Stimulated activated naive B cell treated with anti-CD40 and anti-IgM and Interleukin-4, amounts not matched to agents 10 μg/mL and 1 μg/mL and 100 μg/mL, for 72 hours (primary cell): ENCODE data around the gene RCAN3.
"Not testable (repeated sequence)": the region's sequence is repeated elsewhere in the genome, so short reads cannot be mapped to it uniquely, and the experiment has no call there.

ENCODE experiments used
- ATAC-seq, 2 donors: fragments of 150-1000 bp; cut with Tn5 transposase; replicated peaks; 2 replicates each; pipeline ENCODE4 v1.10.0; 2021; ENCODE audit warnings: moderate library complexity in 1 of 2
- DNase-seq: peaks from one replicate; pipeline ENCODE4 v3.0.0; 2021
- H3K27ac Mint-ChIP-seq: one replicate; pipeline ENCODE4 v1.8.0; 2022; ENCODE audit warnings: mild to moderate bottlenecking, mixed read lengths
- H3K27me3 Mint-ChIP-seq, 2 donors: one replicate each; pipeline ENCODE4 v1.8.0; 2022; ENCODE audit warnings: mixed read lengths in 2 of 2
- H3K36me3 Mint-ChIP-seq, 2 donors: one replicate each; pipeline ENCODE4 v1.8.0; 2022; ENCODE audit warnings: mixed read lengths in 2 of 2, mild to moderate bottlenecking in 1 of 2
- H3K4me1 Mint-ChIP-seq, 2 donors: one replicate each; pipeline ENCODE4 v1.8.0; 2022; ENCODE audit warnings: mixed read lengths in 2 of 2, mild to moderate bottlenecking in 1 of 2
- H3K4me3 Mint-ChIP-seq, 2 donors: one replicate each; pipeline ENCODE4 v1.8.0; 2022; ENCODE audit warnings: mild to moderate bottlenecking in 2 of 2, mixed read lengths in 2 of 2, moderate library complexity in 1 of 2
- H3K9me3 Mint-ChIP-seq, 2 donors: one replicate each; pipeline ENCODE4 v1.8.0; 2022; ENCODE audit warnings: mixed read lengths in 2 of 2, mild to moderate bottlenecking in 1 of 2

Gene RCAN3

DNA sequence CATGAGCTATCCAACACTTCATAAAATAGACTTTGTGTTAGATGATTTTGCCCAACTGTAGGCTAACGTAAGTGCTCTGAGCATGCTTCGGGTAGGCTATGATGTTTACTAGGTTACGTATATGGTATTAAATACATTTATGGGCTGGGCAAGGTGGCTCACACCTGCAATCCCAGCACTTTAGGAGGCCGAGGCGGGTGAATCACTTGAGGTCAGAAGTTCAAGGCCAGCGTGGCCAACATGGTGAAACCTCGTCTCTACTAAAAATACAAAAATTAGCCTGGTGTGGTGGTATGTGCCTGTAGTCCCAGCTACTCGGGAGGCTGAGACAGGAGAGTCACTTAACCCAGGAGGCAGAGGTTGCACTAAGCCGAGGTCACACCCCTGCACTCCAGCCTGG lies 9.7 kb upstream of the RCAN3 start:
- not testable (repeated sequence) for ATAC-seq, H3K27me3 Mint-ChIP-seq
- peaks cover 2 to 11% of the 10 kb centered on the region in 2 donors for H3K4me1 Mint-ChIP-seq

GRCh38 chr1:24493785-24494184 lies 8.9 kb upstream of the RCAN3 start:
- DNase-seq (no peak), ATAC-seq (no peak)
- Mint-ChIP-seq H3K27me3 (no peaks in the 10 kb centered on the region), H3K4me3 (no peak overlapping the region), H3K27ac (no peak overlapping the region), H3K4me1 (peaks cover 0 to 4% of the 10 kb centered on the region in 2 donors), H3K36me3 (peaks cover 0 to 2% of the 10 kb centered on the region in 2 donors), H3K9me3 (no peaks in the 10 kb centered on the region)

More for the DNA sequence above, 9.7 kb upstream of the RCAN3 start:
- not testable (repeated sequence) for H3K36me3 Mint-ChIP-seq, DNase-seq, H3K4me3 Mint-ChIP-seq, H3K27ac Mint-ChIP-seq, H3K9me3 Mint-ChIP-seq

- DNase-seq (no peak), ATAC-seq (no peak)
- H3K27me3 Mint-ChIP-seq = no peaks in the 10 kb centered on the region
- peaks cover 12 to 23% of the 10 kb centered on the region in 2 donors for H3K4me1 Mint-ChIP-seq
- H3K27ac Mint-ChIP-seq = no peak overlapping the region
- no peaks in the 10 kb centered on the region for H3K9me3 Mint-ChIP-seq
- H3K4me3 Mint-ChIP-seq = no peak overlapping the region
- no peaks in the 10 kb centered on the region for H3K36me3 Mint-ChIP-seq
These were observed 4.0 kb upstream of the RCAN3 start for GRCh38 chr1:24498589-24498988.

GRCh38 chr1:24500448-24501048 lies 2.1 kb upstream of the RCAN3 start:
- Mint-ChIP-seq H3K4me1 (peaks cover 18 to 38% of the 10 kb centered on the region in 2 donors), H3K36me3 (no peaks in the 10 kb centered on the region), H3K4me3 (no peak overlapping the region), H3K27ac (no peak overlapping the region), H3K27me3 (no peaks in the 10 kb centered on the region), H3K9me3 (no peaks in the 10 kb centered on the region)
- no peak for DNase-seq
- no peak for ATAC-seq

- no peaks in the 10 kb centered on the region for H3K9me3 Mint-ChIP-seq
- H3K4me1 Mint-ChIP-seq = peaks cover 21 to 46% of the 10 kb centered on the region in 2 donors
- DNase-seq = no peak
- H3K4me3 Mint-ChIP-seq = peak overlapping the region; percentile 83 to 87
- peak in 1 of 2 donors; percentile 14 for ATAC-seq
- peak overlapping the region; percentile 75 for H3K27ac Mint-ChIP-seq
- H3K27me3 Mint-ChIP-seq = no peaks in the 10 kb centered on the region
- H3K36me3 Mint-ChIP-seq = no peaks in the 10 kb centered on the region
These were observed 1.1 kb upstream of the RCAN3 start for GRCh38 chr1:24501371-24502064.

DNA sequence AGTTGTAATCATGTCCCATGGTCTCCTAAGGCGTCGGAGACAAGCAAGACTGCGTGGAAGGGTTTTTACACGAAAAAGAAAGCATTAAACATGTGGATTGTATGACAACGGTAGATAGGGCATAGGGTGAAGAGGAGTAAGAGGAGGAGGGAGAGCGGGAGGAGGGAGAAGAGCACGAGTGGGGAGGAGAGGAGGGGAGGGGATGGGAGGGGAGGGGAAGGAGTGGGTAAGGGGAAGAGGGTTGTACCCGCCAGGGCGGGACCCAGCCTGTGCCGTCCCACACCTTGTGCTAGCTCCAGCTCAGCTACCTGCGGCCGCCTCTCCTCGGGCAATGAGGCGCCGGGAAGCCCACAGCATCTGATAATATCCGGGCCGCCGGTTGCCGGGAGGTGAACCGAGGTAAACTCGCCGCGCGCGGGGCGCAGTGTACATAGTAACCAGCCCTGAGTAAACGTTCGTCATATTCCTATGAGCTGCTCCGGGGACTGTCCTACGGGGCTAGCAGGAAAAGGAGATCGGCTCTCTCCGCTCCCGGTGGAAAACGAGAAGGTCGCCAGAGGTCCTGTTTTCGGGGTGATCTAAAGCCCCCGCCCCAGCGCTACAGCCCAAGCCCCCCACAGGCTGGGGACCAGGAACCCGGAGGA lies 449 bp upstream of the RCAN3 start:
- no peaks in the 10 kb centered on the region for H3K27me3 Mint-ChIP-seq
- H3K27ac Mint-ChIP-seq = peak overlapping the region; percentile 75
- no peaks in the 10 kb centered on the region for H3K9me3 Mint-ChIP-seq
- ATAC-seq (peak; percentile 67 to 68), DNase-seq (peak; percentile 53)
- H3K4me1 Mint-ChIP-seq = peaks cover 23 to 52% of the 10 kb centered on the region in 2 donors
- H3K4me3 Mint-ChIP-seq = peak overlapping the region; percentile 83 to 87
- no peaks in the 10 kb centered on the region for H3K36me3 Mint-ChIP-seq

DNA sequence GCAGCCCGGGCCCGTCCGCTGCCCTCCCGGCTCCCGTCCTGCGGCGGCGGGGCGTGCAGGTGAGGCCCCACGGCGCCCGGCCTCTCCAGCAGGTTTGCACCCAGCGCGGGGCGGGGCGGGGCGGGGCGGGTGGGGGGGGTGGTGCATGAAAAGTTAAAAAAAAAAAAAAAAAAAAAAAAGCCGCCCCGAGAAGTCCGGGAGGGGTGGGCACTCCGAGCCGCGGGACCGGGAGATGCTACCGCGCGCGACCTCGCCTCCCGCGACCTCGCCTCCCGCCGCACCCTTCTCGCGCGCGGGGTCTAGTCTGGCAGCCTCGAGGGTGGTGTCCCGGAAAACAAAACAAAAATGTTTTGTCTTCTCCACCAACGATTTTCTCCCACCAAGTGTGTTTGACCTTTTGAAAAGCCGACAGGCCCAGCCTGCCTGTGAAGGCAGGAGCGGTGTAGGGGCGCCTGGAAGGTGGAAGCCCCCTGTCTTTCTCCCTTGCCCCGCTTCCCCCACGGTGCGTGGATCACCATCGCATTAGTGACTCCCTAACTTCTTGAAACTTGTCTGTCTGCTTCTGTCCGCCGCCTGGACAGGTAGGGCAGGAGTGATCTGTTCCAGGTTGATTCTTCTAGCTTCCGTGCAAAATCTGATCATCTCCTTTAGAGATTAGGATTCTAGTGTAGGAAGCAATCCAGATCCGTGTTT lies 569 bp downstream of the RCAN3 start:
- peak overlapping the region; percentile 87 to 95 for H3K4me3 Mint-ChIP-seq
- peak overlapping the region; percentile 96 for H3K27ac Mint-ChIP-seq
- ATAC-seq (peak; percentile 11 to 53), DNase-seq (peak; percentile 12)
- no peaks in the 10 kb centered on the region for H3K9me3 Mint-ChIP-seq
- H3K36me3 Mint-ChIP-seq = peaks cover 0 to 2% of the 10 kb centered on the region in 2 donors
- peaks cover 28 to 58% of the 10 kb centered on the region in 2 donors for H3K4me1 Mint-ChIP-seq
- no peaks in the 10 kb centered on the region for H3K27me3 Mint-ChIP-seq

DNA sequence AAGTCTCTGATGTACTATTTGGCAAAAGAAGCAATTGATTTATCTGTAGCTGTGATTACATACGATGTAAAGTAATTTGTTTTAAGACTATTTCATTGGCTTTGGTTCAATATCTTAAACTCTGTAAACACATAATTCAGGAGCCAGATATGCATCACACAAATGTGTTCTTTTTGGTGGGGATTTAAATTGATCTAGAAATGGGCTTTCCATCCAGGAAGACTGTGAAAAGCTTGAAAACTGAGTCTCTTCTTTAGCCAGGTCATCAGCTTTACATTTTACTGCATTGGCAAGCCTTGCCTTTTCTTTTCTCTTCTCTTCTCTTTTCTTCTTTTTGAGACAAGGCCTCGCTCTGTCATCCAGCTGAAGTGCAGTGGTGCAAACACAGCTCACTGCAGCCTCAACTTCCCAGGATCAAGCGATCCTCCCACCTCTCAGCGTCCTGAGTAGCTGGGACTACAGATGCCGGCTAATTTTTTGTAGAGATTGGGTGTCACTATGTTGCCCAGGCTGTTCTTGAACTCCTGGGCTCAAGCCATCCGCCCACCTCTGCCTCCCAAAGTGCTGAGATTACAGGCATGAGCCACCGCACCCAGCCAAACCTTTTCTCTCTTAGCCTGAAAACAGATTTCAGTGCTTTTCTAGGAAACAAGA lies 1.4 kb downstream of the RCAN3 start:
- DNase-seq (no peak), ATAC-seq (no peak)
- peaks cover 30 to 65% of the 10 kb centered on the region in 2 donors for H3K4me1 Mint-ChIP-seq
- no peaks in the 10 kb centered on the region for H3K27me3 Mint-ChIP-seq
- H3K27ac Mint-ChIP-seq = peak overlapping the region; percentile 96
- peak overlapping the region; percentile 87 to 95 for H3K4me3 Mint-ChIP-seq
- no peaks in the 10 kb centered on the region for H3K9me3 Mint-ChIP-seq
- H3K36me3 Mint-ChIP-seq = peaks cover 0 to 8% of the 10 kb centered on the region in 2 donors

DNA sequence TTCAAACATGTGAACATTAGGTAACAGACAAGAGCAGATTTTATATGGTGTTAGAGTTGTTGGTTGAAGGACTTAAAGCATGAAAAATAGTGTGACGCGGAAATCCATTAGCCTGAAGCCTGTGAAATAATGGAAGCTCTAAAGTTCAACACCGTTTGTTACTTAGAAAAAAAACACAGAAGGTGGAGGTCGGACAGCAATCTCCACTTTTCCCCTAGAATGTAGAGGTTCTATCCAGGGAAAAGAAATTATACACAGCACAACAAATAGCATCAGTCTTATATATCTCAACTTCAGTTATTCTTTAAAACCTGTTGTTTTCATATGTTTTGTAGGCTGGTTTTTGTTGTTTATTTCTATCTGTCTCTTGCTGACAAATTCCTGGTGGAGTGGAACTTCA lies 1.9 kb downstream of the RCAN3 start:
- Mint-ChIP-seq H3K4me1 (peaks cover 30 to 65% of the 10 kb centered on the region in 2 donors), H3K9me3 (no peaks in the 10 kb centered on the region), H3K27ac (no peak overlapping the region), H3K27me3 (no peaks in the 10 kb centered on the region), H3K4me3 (peak overlapping the region; percentile 87 to 95), H3K36me3 (peaks cover 4 to 8% of the 10 kb centered on the region in 2 donors)
- no peak for ATAC-seq
- no peak for DNase-seq

DNA sequence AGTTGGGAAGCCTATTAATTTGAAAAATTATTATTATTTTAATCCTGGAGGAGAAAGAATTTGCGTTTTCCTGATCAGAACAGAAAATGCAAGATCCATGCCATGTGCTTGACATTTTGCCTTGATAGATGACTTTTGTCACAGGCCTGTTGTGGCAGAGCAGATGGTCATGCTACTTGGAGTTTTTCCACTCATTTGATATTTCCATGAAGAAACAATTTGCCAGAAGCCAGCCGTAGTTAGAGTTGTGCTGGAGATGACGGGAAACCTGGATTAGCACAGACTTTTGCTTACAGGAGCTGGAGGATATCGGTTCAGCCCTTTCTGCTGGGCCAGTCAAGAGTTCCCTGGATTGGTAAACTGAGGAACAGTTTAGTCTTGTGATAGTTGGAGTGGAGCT lies 3.2 kb downstream of the RCAN3 start:
- no peaks in the 10 kb centered on the region for H3K9me3 Mint-ChIP-seq

DNA sequence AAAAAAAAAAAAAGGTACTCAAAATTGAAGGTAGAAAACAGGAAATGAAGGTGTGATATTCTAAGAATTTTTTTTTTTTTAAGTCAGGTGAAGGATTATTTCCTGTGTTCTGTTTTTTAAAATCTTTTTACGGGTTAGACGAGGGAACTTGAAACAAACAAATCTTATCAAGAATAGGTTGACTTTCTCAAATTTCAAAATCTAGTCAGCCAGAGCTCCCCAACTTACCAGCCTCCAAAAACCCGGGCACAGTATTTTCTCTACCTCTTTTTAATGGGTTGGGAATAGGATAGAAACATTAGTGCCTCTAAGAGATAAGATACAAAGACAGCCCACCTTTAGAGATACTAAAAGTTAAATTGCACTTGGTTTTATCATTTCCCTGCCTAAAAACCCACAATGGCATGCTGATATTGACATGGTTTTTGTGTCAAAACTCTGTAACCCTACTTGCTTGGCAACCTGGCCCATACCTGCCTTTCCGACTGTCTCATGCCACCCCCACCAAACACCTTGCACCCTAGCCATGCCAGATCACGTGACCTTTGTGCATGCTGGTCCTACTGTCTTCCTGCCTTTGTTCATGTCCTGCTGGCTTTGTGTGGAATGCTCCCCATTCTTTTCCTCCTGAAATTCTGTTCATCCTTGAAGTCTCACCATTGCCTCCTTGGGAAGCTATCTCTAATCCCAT lies 4.2 kb downstream of the RCAN3 start:
- DNase-seq = no peak
- Mint-ChIP-seq H3K36me3 (peaks cover 13% of the 10 kb centered on the region in 2 donors), H3K4me3 (no peak overlapping the region), H3K9me3 (no peaks in the 10 kb centered on the region), H3K4me1 (peaks cover 24 to 57% of the 10 kb centered on the region in 2 donors), H3K27ac (no peak overlapping the region), H3K27me3 (no peaks in the 10 kb centered on the region)
- no peak for ATAC-seq

More for the DNA sequence above, 3.2 kb downstream of the RCAN3 start:
- peaks cover 26 to 63% of the 10 kb centered on the region in 2 donors for H3K4me1 Mint-ChIP-seq
- no peak overlapping the region for H3K4me3 Mint-ChIP-seq
- no peak for ATAC-seq
- no peaks in the 10 kb centered on the region for H3K27me3 Mint-ChIP-seq
- DNase-seq = no peak
- no peak overlapping the region for H3K27ac Mint-ChIP-seq
- peaks cover 7 to 8% of the 10 kb centered on the region in 2 donors for H3K36me3 Mint-ChIP-seq

DNA sequence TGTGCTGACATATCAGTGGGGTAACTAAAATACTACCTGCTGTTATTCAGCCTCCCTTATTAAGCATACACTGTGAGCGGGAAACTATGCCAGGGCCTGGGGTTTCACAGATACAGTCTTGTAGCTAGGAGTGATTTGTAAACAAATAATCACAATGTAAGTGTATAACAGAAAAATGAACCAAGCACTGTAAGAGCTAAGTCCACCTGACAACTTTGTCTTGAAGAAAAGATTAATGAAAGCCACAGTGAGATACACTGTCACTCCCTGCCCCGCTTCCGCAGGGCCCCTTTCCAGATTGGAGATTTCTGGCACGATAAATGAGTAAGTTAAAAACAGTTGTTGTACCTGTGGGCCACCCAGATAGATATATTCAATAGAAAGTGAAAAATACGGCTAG lies 4.8 kb downstream of the RCAN3 start:
- peaks cover 13% of the 10 kb centered on the region in 2 donors for H3K36me3 Mint-ChIP-seq
- H3K4me3 Mint-ChIP-seq = no peak overlapping the region
- H3K4me1 Mint-ChIP-seq = peaks cover 23 to 56% of the 10 kb centered on the region in 2 donors
- H3K9me3 Mint-ChIP-seq = no peaks in the 10 kb centered on the region
- no peaks in the 10 kb centered on the region for H3K27me3 Mint-ChIP-seq
- no peak overlapping the region for H3K27ac Mint-ChIP-seq
- DNase-seq (no peak), ATAC-seq (no peak)

GRCh38 chr1:24508911-24509310 lies 6.3 kb downstream of the RCAN3 start:
- DNase-seq (no peak), ATAC-seq (no peak)
- Mint-ChIP-seq H3K36me3 (peaks cover 13% of the 10 kb centered on the region in 2 donors), H3K4me1 (peaks cover 21 to 55% of the 10 kb centered on the region in 2 donors), H3K9me3 (no peaks in the 10 kb centered on the region), H3K4me3 (no peak overlapping the region), H3K27ac (no peak overlapping the region), H3K27me3 (no peaks in the 10 kb centered on the region)
